Body of pancreas (tissue), 4 donors: ENCODE data around the gene TVP23A.

Source experiments
- POLR2A ChIP-seq, 3 donors: fragments of 450-650 bp; IDR thresholded peaks; one replicate each; pipeline ENCODE4 v1.6.1; 2016; ENCODE audit warnings: antibody characterized with exemption in 3 of 3, mild to moderate bottlenecking in 2 of 3
- TF ChIP-seq, protein P1 (sequence below), 7 experiments: fragments of 450-650 bp in 4 of 7; fragments of 200-600 bp in 3 of 7; sonication (generic) in 3 of 7; IDR thresholded peaks; one replicate each; pipeline ENCODE4 v1.5.1; 2016 to 2019; ENCODE audit warnings: antibody characterized with exemption in 7 of 7

- TF ChIP-seq, protein P1, sequence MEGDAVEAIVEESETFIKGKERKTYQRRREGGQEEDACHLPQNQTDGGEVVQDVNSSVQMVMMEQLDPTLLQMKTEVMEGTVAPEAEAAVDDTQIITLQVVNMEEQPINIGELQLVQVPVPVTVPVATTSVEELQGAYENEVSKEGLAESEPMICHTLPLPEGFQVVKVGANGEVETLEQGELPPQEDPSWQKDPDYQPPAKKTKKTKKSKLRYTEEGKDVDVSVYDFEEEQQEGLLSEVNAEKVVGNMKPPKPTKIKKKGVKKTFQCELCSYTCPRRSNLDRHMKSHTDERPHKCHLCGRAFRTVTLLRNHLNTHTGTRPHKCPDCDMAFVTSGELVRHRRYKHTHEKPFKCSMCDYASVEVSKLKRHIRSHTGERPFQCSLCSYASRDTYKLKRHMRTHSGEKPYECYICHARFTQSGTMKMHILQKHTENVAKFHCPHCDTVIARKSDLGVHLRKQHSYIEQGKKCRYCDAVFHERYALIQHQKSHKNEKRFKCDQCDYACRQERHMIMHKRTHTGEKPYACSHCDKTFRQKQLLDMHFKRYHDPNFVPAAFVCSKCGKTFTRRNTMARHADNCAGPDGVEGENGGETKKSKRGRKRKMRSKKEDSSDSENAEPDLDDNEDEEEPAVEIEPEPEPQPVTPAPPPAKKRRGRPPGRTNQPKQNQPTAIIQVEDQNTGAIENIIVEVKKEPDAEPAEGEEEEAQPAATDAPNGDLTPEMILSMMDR (IDR thresholded peaks at IDR 0.05), result no peak
- no peak for TF ChIP-seq POLR2A (IDR thresholded peaks at IDR 0.05)
Measured at GRCh38 chr16:10820546-10820945, 2.0 kb upstream of the TVP23A start.
